AG09319 (cell line): ENCODE data around the gene ANKS3.
"Not testable (repeated sequence)": the region's sequence is repeated elsewhere in the genome, so short reads cannot be mapped to it uniquely, and the experiment has no call there.

Experiments
- DNase-seq: peaks from one replicate; pipeline ENCODE4 v3.0.0-alpha.2; 2010; ENCODE audit warnings: low read depth; ENCODE audit errors: extremely low read depth
- CTCF ChIP-seq: IDR thresholded peaks from 2 replicates; pipeline ENCODE4 v1.5.1; 2011; ENCODE audit warnings: low read depth, mild to moderate bottlenecking, inconsistent platforms, low read length, moderate library complexity

ANKS3 gene

GRCh38 chr16:4746215-4746614, 12.1 kb upstream of the ANKS3 start:
- no peak for DNase-seq
- no peak for TF ChIP-seq CTCF

- no peak for DNase-seq
- no peak for TF ChIP-seq CTCF
Measured at GRCh38 chr16:4745274-4745569, 11.2 kb upstream of the ANKS3 start.

- no peak for DNase-seq
- TF ChIP-seq CTCF: no peak
Measured at GRCh38 chr16:4744555-4745273, 10.6 kb upstream of the ANKS3 start.

- no peak for TF ChIP-seq CTCF
- DNase-seq: no peak
Measured at GRCh38 chr16:4743226-4743878, 9.3 kb upstream of the ANKS3 start.

GRCh38 chr16:4738370-4738769, 4.3 kb upstream of the ANKS3 start:
- not testable (repeated sequence) for DNase-seq

- no peak for DNase-seq
- TF ChIP-seq CTCF: no peak
Measured at GRCh38 chr16:4737545-4737944, 3.5 kb upstream of the ANKS3 start.

GRCh38 chr16:4736546-4736945, 2.5 kb upstream of the ANKS3 start:
- no peak for TF ChIP-seq CTCF
- no peak for DNase-seq
